Sigmoid colon (tissue), 7 donors: Measurements from ENCODE around the gene KIAA1217. TPM values are rescaled to one million over a fixed set of nuclear protein-coding genes. Genes with fewer than 3 reads are reported as not detected.

Source experiments
- DNase-seq: peaks from one replicate; pipeline ENCODE4 v3.0.0-alpha.2; 2019
- H3K27ac ChIP-seq, 4 donors: fragments of 200-600 bp; sonication (generic); one replicate each; pipeline ENCODE4 v1.5.1; 2016 to 2019; ENCODE audit warnings: mild to moderate bottlenecking in 1 of 4
- H3K27me3 ChIP-seq, 3 donors: fragments of 200-600 bp; sonication (generic); one replicate each; pipeline ENCODE4 v1.5.1; 2019; ENCODE audit warnings: mild to moderate bottlenecking in 1 of 3
- H3K36me3 ChIP-seq, 4 donors: fragments of 200-600 bp; sonication (generic); one replicate each; pipeline ENCODE4 v1.5.1; 2016 to 2019
- H3K4me1 ChIP-seq, 4 donors: fragments of 200-600 bp; sonication (generic); one replicate each; pipeline ENCODE4 v1.5.1; 2017 to 2019
- H3K4me3 ChIP-seq, 4 donors: fragments of 200-600 bp; sonication (generic); one replicate each; pipeline ENCODE4 v1.5.1; 2017 to 2019; ENCODE audit warnings: mild to moderate bottlenecking in 2 of 4, moderate library complexity in 1 of 4
- H3K9me3 ChIP-seq, 4 donors: fragments of 200-600 bp in 3 of 4; sonication (generic) in 3 of 4; one replicate each; pipeline versions ENCODE4 v1.5.1 to v1.6.1; 2013 to 2019
- EP300 ChIP-seq, 4 donors: sonication (generic); formaldehyde crosslinking; IDR thresholded peaks; one replicate each; pipeline ENCODE4 v1.6.1; 2017; ENCODE audit warnings: antibody characterized with exemption in 4 of 4
- POLR2A ChIP-seq, 2 donors: fragments of 450-650 bp; IDR thresholded peaks; one replicate each; pipeline ENCODE4 v1.6.1; 2016; ENCODE audit warnings: antibody characterized with exemption in 2 of 2, mild to moderate bottlenecking in 2 of 2, moderate library complexity in 2 of 2
- POLR2AphosphoS5 ChIP-seq, 4 donors: sonication (generic); formaldehyde crosslinking; IDR thresholded peaks; one replicate each; pipeline ENCODE4 v1.6.1; 2017; ENCODE audit warnings: antibody characterized with exemption in 4 of 4
- WGBS, 2 donors: extraction: QIAGEN DNeasy Blood & Tissue Kit; methylation state at CpG; one replicate each; pipeline ENCODE4 v1.1.7; 2013; 5-methylcytosine and 5-hydroxymethylcytosine counted together
- intact Hi-C: fragments of 100-400 bp; cut with DNase I; formaldehyde crosslinking; loops from one replicate; pipeline ENCODE4 v1.15.1; 2023
- polyA plus RNA-seq, 3 donors: library from polyadenylated mRNA; stranded (reverse); fragments of 200-250 nt; gene quantifications; one replicate each; pipeline ENCODE4 v1.2.3, GENCODE V29; 2013
- total RNA-seq, 4 donors: library from RNA; depleted of rRNA; stranded (reverse); fragments of >200 nt; gene quantifications; one replicate each; pipeline ENCODE4 v1.1.0, GENCODE V29; 2016
- TF ChIP-seq, protein P1 (sequence below), 4 experiments: fragments of 450-650 bp in 3 of 4; fragments of 200-600 bp in 1 of 4; IDR thresholded peaks; one replicate each; pipeline ENCODE4 v1.5.1; 2016 to 2019; ENCODE audit warnings: antibody characterized with exemption in 4 of 4, mild to moderate bottlenecking in 3 of 4, moderate library complexity in 2 of 4
- donor health status: healthy with polysubstance abuse.
- donor health status: Bipolar disorder and iron deficiency.
- donor health status: healthy.

Gene KIAA1217
- total and polyA plus RNA-seq, 7 donors: 7.6 to 31.9 (median 15.0) TPM

DNA sequence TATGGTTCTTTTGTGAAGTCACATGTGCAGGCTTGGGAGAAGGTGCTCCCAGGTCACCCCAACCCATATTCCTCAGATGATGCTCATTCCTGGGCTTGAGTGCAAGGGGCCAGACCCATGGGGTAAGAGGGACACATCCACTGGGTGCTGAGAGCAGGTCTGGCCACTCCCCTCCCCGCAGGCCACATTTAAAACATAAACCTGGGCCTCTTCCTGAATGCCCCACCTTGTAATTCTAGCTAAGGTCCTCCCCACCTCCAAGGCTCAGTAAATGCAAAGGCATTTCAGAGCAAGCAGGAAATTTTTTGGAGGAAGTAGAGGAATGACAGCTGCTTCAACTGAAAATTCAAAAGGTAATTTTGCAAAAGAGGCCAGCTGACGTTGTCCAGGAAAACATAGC, 342.2 kb downstream of the KIAA1217 start:
- no peak overlapping the region for H3K27ac ChIP-seq
- no peaks in the 10 kb centered on the region for H3K9me3 ChIP-seq
- intact Hi-C loops: no loop called here
- no peaks in the 10 kb centered on the region for H3K4me1 ChIP-seq
- no peak for DNase-seq
- WGBS, 2 donors: 8 to 39% methylated on average over 2 of the region's 2 CpGs
- H3K4me3 ChIP-seq: no peak overlapping the region
- peaks cover 0 to 4% (median 0%) of the 10 kb centered on the region in 3 donors for H3K27me3 ChIP-seq
- no peak for TF ChIP-seq EP300 (IDR thresholded peaks at IDR 0.05)
- TF ChIP-seq POLR2AphosphoS5 (IDR thresholded peaks at IDR 0.05): no peak
- TF ChIP-seq POLR2A (IDR thresholded peaks at IDR 0.05): no peak
- TF ChIP-seq, protein P1, sequence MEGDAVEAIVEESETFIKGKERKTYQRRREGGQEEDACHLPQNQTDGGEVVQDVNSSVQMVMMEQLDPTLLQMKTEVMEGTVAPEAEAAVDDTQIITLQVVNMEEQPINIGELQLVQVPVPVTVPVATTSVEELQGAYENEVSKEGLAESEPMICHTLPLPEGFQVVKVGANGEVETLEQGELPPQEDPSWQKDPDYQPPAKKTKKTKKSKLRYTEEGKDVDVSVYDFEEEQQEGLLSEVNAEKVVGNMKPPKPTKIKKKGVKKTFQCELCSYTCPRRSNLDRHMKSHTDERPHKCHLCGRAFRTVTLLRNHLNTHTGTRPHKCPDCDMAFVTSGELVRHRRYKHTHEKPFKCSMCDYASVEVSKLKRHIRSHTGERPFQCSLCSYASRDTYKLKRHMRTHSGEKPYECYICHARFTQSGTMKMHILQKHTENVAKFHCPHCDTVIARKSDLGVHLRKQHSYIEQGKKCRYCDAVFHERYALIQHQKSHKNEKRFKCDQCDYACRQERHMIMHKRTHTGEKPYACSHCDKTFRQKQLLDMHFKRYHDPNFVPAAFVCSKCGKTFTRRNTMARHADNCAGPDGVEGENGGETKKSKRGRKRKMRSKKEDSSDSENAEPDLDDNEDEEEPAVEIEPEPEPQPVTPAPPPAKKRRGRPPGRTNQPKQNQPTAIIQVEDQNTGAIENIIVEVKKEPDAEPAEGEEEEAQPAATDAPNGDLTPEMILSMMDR (IDR thresholded peaks at IDR 0.05): no peak
- H3K36me3 ChIP-seq: no peaks in the 10 kb centered on the region

DNA sequence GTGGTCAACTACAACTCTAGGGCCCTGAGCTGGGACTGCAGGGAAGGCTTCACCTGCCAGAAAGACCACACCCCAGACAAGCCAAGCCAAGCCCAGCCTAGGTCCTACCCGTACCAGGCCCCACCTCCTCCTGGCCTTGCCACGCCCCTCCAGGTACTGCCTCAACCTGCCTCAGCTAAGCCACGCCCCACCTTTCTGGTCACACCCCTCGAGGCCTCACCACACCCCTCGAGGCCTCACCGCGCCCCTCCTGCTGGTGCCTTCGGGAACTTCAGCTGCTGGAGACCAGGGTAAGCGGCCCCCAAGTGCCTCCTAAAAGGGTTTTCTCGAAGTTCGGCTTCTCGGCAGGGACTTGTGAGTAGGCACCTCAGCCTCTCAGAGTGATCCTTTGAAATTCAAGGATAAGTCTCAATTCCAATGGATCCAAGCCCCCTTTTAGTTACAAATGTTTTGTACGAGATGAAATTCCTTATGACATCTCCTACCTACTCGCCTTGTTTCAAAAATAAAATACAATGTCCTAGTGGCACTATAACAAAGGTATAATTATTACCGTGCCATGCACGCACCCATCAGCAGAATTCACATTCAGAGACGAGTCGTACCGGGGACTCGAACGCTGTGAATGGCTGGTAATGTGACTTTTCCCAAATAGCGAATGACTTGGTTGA, 343.5 kb downstream of the KIAA1217 start:
- no peak overlapping the region for H3K4me3 ChIP-seq
- H3K36me3 ChIP-seq: no peaks in the 10 kb centered on the region
- intact Hi-C loops: no loop called here
- 57 to 68% methylated on average over 22 of the region's 22 CpGs for WGBS, 2 donors
- DNase-seq: no peak
- no peaks in the 10 kb centered on the region for H3K9me3 ChIP-seq
- H3K27me3 ChIP-seq: peaks cover 0 to 4% (median 0%) of the 10 kb centered on the region in 3 donors
- no peak overlapping the region for H3K27ac ChIP-seq
- H3K4me1 ChIP-seq: no peaks in the 10 kb centered on the region
- TF ChIP-seq EP300 (IDR thresholded peaks at IDR 0.05): no peak
- TF ChIP-seq, protein P1 (IDR thresholded peaks at IDR 0.05): peak in 1 of 4 experiments; percentile 13

- no peak for DNase-seq
- intact Hi-C loops: no loop called here
- no peak overlapping the region for H3K4me3 ChIP-seq
- H3K36me3 ChIP-seq: no peaks in the 10 kb centered on the region
- H3K9me3 ChIP-seq: no peaks in the 10 kb centered on the region
- no peaks in the 10 kb centered on the region for H3K4me1 ChIP-seq
- H3K27me3 ChIP-seq: peaks cover 0 to 4% (median 0%) of the 10 kb centered on the region in 3 donors
- TF ChIP-seq POLR2A (IDR thresholded peaks at IDR 0.05) (no peak), EP300 (IDR thresholded peaks at IDR 0.05) (no peak), POLR2AphosphoS5 (IDR thresholded peaks at IDR 0.05) (no peak)
- TF ChIP-seq, protein P1 (IDR thresholded peaks at IDR 0.05): no peak
- WGBS, 2 donors: 64 to 79% methylated on average over 10 of the region's 10 CpGs
- H3K27ac ChIP-seq: no peak overlapping the region
Observed at GRCh38 chr10:24553051-24553612, 344.2 kb downstream of the KIAA1217 start.

DNA sequence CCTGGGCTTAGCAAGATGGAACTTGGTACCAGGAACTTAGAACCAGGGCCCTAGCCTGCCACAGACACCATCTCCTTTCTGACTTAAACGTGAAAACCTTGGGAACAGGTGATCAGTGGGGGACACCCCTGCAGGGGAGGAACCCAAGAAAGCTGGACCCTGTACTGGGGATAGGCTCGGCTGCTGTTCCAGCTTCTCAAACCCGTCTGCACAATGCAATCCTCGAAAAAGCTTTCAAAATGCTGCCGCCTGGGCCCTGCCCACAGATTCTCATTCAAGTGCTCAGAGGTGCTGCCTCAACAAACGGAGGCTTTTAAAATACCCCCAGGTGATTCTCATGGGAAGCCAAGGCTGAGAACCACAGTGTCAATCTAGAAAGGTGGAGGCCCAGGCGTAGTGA, 345.1 kb downstream of the KIAA1217 start:
- H3K4me1 ChIP-seq: no peaks in the 10 kb centered on the region
- DNase-seq: no peak
- intact Hi-C loops: no loop called here
- H3K27me3 ChIP-seq: peaks cover 0 to 4% (median 0%) of the 10 kb centered on the region in 3 donors
- no peaks in the 10 kb centered on the region for H3K9me3 ChIP-seq
- no peaks in the 10 kb centered on the region for H3K36me3 ChIP-seq
- WGBS, 2 donors: 83 to 89% methylated on average over 7 of the region's 7 CpGs
- no peak overlapping the region for H3K4me3 ChIP-seq
- no peak overlapping the region for H3K27ac ChIP-seq
- TF ChIP-seq EP300 (IDR thresholded peaks at IDR 0.05): no peak
- no peak for TF ChIP-seq POLR2AphosphoS5 (IDR thresholded peaks at IDR 0.05)
- TF ChIP-seq, protein P1 (IDR thresholded peaks at IDR 0.05): no peak
- no peak for TF ChIP-seq POLR2A (IDR thresholded peaks at IDR 0.05)
